Epithelial cell of proximal tubule (primary cell): ENCODE measurements around the gene TMEM244. TPM values are rescaled to one million over a fixed set of nuclear protein-coding genes. Genes with fewer than 3 reads are reported as not detected.
A peak's percentile ranks its signal among the peaks of the same experiment; 100 is the strongest.

ENCODE experiments used
- DNase-seq: peaks from one replicate; pipeline ENCODE4 v3.0.0-alpha.2; 2011; ENCODE audit warnings: low read depth
- H3K4me3 ChIP-seq: 2 replicates; pipeline ENCODE4 v1.5.1; 2011; ENCODE audit warnings: low read depth, mild to moderate bottlenecking, low read length
- total RNA-seq: library from RNA; depleted of rRNA; stranded (reverse); fragments of >200 nt; gene quantifications from 2 replicates; pipeline ENCODE4 v1.2.3, GENCODE V29; 2015
- TF ChIP-seq, protein P1 (sequence below): conservative IDR thresholded peaks from 2 replicates; pipeline ENCODE4 v1.5.1; 2012; ENCODE audit warnings: low read depth, mild to moderate bottlenecking, low read length

Gene TMEM244
- total RNA-seq, 1 donor from 2014 or later, result not detected

GRCh38 chr6:129795261-129795660, 65.9 kb downstream of the TMEM244 start:
- no peak overlapping the region for H3K4me3 ChIP-seq
- TF ChIP-seq, protein P1, sequence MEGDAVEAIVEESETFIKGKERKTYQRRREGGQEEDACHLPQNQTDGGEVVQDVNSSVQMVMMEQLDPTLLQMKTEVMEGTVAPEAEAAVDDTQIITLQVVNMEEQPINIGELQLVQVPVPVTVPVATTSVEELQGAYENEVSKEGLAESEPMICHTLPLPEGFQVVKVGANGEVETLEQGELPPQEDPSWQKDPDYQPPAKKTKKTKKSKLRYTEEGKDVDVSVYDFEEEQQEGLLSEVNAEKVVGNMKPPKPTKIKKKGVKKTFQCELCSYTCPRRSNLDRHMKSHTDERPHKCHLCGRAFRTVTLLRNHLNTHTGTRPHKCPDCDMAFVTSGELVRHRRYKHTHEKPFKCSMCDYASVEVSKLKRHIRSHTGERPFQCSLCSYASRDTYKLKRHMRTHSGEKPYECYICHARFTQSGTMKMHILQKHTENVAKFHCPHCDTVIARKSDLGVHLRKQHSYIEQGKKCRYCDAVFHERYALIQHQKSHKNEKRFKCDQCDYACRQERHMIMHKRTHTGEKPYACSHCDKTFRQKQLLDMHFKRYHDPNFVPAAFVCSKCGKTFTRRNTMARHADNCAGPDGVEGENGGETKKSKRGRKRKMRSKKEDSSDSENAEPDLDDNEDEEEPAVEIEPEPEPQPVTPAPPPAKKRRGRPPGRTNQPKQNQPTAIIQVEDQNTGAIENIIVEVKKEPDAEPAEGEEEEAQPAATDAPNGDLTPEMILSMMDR, result no peak
- peak; percentile 54 for DNase-seq

DNA sequence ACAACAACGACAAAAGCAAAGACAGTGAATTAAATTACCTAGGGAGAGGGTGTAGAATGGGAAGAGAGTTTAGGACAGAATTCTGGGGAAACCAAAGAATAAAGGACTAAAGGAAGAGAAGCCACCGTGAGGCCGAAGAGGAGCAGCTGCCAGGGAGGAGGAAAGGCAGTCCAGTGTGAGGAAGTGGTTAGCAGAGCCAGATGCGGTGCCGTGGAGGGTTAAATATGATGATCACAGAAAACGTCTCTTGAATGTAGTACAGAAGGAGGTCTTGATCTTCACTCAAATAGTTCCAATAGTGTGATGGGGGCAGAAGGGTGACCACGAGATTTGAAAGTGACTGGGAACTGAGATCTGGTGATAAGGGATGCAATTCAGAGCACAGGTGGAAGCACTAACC, 67.7 kb downstream of the TMEM244 start:
- no peak overlapping the region for H3K4me3 ChIP-seq
- DNase-seq, result no peak
- TF ChIP-seq, protein P1, result no peak

DNA sequence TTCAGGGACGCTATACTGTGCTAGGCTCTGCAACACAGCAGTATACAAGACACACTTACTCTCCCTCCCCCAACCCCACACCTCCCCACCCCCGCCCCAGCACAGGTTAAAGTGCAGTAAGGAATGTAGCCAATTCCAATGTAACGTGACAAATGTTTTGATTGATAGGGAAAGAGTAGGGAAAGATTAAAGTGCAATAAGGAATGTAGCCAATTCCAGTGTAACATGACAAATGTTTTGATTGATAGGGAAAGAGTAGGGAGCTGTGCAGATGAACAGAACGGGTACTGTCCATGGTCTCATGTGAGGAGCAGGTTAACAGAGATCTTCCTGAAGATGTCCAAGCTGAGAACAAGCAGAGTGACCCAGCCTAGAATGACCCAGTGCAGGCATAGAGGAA, 69.1 kb downstream of the TMEM244 start:
- TF ChIP-seq, protein P1, result no peak
- H3K4me3 ChIP-seq, result no peak overlapping the region
- DNase-seq, result no peak

DNA sequence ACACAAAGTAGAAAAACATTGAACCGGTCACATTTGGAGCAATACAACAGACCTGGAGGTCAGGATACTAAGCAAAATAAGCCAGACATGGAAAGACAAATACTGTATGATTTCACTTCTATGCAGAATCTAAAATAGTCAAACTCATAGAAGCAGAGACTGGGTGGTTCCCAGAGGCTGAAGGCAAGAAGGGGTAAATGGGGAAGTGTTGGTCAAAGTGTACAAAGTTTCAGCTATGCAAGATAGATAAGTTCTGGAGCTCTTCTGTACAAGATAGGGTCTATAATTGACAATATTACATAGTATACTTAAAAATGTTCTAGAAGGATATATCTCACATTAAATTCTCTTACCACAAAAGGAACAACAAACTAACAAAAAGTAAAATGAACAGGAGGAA, 70.3 kb downstream of the TMEM244 start:
- no peak overlapping the region for H3K4me3 ChIP-seq
- TF ChIP-seq, protein P1, result no peak
- DNase-seq, result no peak

- no peak overlapping the region for H3K4me3 ChIP-seq
- TF ChIP-seq, protein P1, result no peak
- no peak for DNase-seq
Observed at GRCh38 chr6:129789974-129790373, 71.1 kb downstream of the TMEM244 start.

DNA sequence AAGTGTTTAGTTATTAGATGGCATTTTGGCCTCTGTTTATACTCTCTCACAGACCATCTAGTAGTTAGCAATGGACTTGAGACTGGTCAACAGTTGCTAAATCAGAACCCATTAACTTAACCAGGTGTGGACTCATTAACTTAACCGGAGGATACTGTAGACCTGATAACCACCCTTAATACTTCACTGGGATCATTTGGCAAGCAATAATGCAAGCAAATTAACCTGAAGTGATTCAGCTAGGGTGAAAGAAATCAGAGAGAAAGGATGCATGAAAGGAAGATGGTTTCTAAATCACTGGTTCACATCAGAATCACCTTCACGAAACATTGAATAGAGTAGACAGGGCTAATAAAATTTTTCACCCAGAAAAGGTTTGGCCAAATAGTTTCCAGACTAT, 73.3 kb downstream of the TMEM244 start:
- TF ChIP-seq, protein P1, result no peak
- DNase-seq, result peak; percentile 29
- H3K4me3 ChIP-seq, result no peak overlapping the region

GRCh38 chr6:129786548-129786947, 74.6 kb downstream of the TMEM244 start:
- H3K4me3 ChIP-seq, result no peak overlapping the region
- TF ChIP-seq, protein P1, result no peak
- no peak for DNase-seq
